Ovary (tissue), 9 donors: ENCODE results near the gene QPCT. TPM values are rescaled to one million over a fixed set of nuclear protein-coding genes. Genes with fewer than 3 reads are reported as not detected.

Source experiments
- DNase-seq, 5 donors: peaks; one replicate each; pipeline ENCODE4 v3.0.0-alpha.2; 2019 to 2020
- H3K27ac ChIP-seq, 2 donors: fragments of 200-600 bp; one replicate each; pipeline versions ENCODE4 v1.5.1 to v1.8.0; 2019 to 2022
- H3K27me3 ChIP-seq: fragments of 200-600 bp; one replicate; pipeline ENCODE4 v1.8.0; 2022
- H3K36me3 ChIP-seq: fragments of 200-600 bp; sonication (generic); one replicate; pipeline ENCODE4 v1.5.1; 2019
- H3K4me1 ChIP-seq: one replicate; pipeline ENCODE4 v1.8.1; 2013; ENCODE audit warnings: mild to moderate bottlenecking, moderate library complexity; ENCODE audit not compliant: insufficient read depth
- H3K4me3 ChIP-seq: fragments of 200-600 bp; sonication (generic); one replicate; pipeline ENCODE4 v1.5.1; 2017
- H3K9me3 ChIP-seq, 2 donors: fragments of 200-600 bp in 1 of 2; sonication (generic) in 1 of 2; one replicate each; pipeline versions ENCODE4 v1.5.1 to v1.8.1; 2013 to 2019; ENCODE audit warnings: mild to moderate bottlenecking in 1 of 2, moderate library complexity in 1 of 2
- CTCF ChIP-seq, 3 donors: fragments of 450-650 bp in 2 of 3; fragments of 200-600 bp in 1 of 3; IDR thresholded peaks; one replicate each; pipeline versions ENCODE4 v1.5.1 to v1.8.0; 2016 to 2022; ENCODE audit warnings: antibody characterized with exemption in 3 of 3, mild to moderate bottlenecking in 1 of 3
- EP300 ChIP-seq: sonication (generic); formaldehyde crosslinking; IDR thresholded peaks from one replicate; pipeline ENCODE4 v1.6.1; 2017; ENCODE audit warnings: antibody characterized with exemption
- POLR2A ChIP-seq: fragments of 450-650 bp; IDR thresholded peaks from one replicate; pipeline ENCODE4 v1.6.1; 2017; ENCODE audit warnings: antibody characterized with exemption, mild to moderate bottlenecking, moderate library complexity
- WGBS, 3 donors: extraction: QIAGEN DNeasy Blood & Tissue Kit in 1 of 3; methylation state at CpG; one replicate each; pipeline versions ENCODE4 v1.1.5 to v1.1.7; 2013 to 2017; 5-methylcytosine and 5-hydroxymethylcytosine counted together
- intact Hi-C, 4 donors: fragments of 100-400 bp; cut with DNase I; formaldehyde crosslinking; loops; one replicate each; pipeline versions ENCODE4 v1.11.0 to v1.15.1; 2022 to 2023
- polyA plus RNA-seq, 2 donors: library from polyadenylated mRNA; stranded (reverse); fragments of 200-250 nt in 1 of 2; fragments of 350-450 nt in 1 of 2; fragmentation: Illumina TruSeq in 1 of 2; extraction: RNeasy Lipid Tissue Mini Kit (QIAGEN cat#74804) in 1 of 2; gene quantifications; one replicate each; pipeline ENCODE4 v1.2.3, GENCODE V29; 2013 to 2014
- total RNA-seq, 7 donors: library from RNA; depleted of rRNA in 2 of 7; stranded (reverse); fragments of >200 nt in 2 of 7; fragmentation: NEBNext Ultra II Directional in 3 of 7; extraction: Animal tissue kit (Norgen Biotek cat#: 25700) in 3 of 7; gene quantifications; one replicate each; pipeline versions ENCODE4 v1.1.0 to v1.2.4, GENCODE V29; 2016 to 2023
- donor health status: DM: no; HTN: no; CAD: no; lungs with moderate emphysema.
- donor health status: DM: no; HTN: no; CAD: no.
- donor health status: Bipolar disorder and iron deficiency.
- donor health status: DM: yes; HTN: yes; CAD: no.
- donor health status: DM: no; HTN: no; CAD: no.
- donor health status: DM: yes; HTN: yes; CAD: no.

QPCT gene
- total and polyA plus RNA-seq, 9 donors: 0.35 to 17.7 (median 1.5) TPM

GRCh38 chr2:37391711-37392110 lies 47.3 kb downstream of the QPCT start:
- Histone ChIP-seq H3K27me3 (no peaks in the 10 kb centered on the region), H3K36me3 (no peaks in the 10 kb centered on the region), H3K4me1 (no peaks in the 10 kb centered on the region), H3K27ac (no peak overlapping the region), H3K9me3 (no peaks in the 10 kb centered on the region), H3K4me3 (no peak overlapping the region)
- WGBS, 3 donors: 95 to 99% (median 97%) methylated on average over 8 of the region's 8 CpGs
- no peak for DNase-seq
- TF ChIP-seq EP300 (no peak), POLR2A (no peak)
- intact Hi-C loops: loop anchor here in 1 of 4 donors (5.0 kb wide), 1 partner anchor 486 kb away; no protein-coding TSS in a partner anchor

- no peaks in the 10 kb centered on the region for H3K9me3 ChIP-seq
- no peaks in the 10 kb centered on the region for H3K4me1 ChIP-seq
- H3K36me3 ChIP-seq: no peaks in the 10 kb centered on the region
- H3K27ac ChIP-seq: no peak overlapping the region
- no peak for TF ChIP-seq POLR2A
- no peak for TF ChIP-seq EP300
- no peak for TF ChIP-seq CTCF (IDR thresholded peaks at IDR 0.05)
- DNase-seq: no peak
- no peak overlapping the region for H3K4me3 ChIP-seq
- no peaks in the 10 kb centered on the region for H3K27me3 ChIP-seq
- intact Hi-C loops: loop anchor here in 1 of 4 donors (5.0 kb wide), 1 partner anchor 485 kb away; no protein-coding TSS in a partner anchor
- 92 to 97% (median 94%) methylated on average over 2 of the region's 2 CpGs for WGBS, 3 donors
These were observed 48.0 kb downstream of the QPCT start for GRCh38 chr2:37392428-37392827.

GRCh38 chr2:37394263-37394662 lies 49.8 kb downstream of the QPCT start:
- no peaks in the 10 kb centered on the region for H3K27me3 ChIP-seq
- intact Hi-C loops: loop anchor here in 1 of 4 donors (5.0 kb wide), 1 partner anchor 483 kb away; no protein-coding TSS in a partner anchor
- no peaks in the 10 kb centered on the region for H3K36me3 ChIP-seq
- TF ChIP-seq EP300: no peak
- WGBS, 3 donors: 92 to 95% (median 93%) methylated on average over 1 of the region's 1 CpG
- no peak overlapping the region for H3K27ac ChIP-seq
- H3K4me1 ChIP-seq: no peaks in the 10 kb centered on the region
- H3K4me3 ChIP-seq: no peak overlapping the region
- H3K9me3 ChIP-seq: no peaks in the 10 kb centered on the region
- no peak for DNase-seq

- Histone ChIP-seq H3K4me3 (no peak overlapping the region), H3K27me3 (no peaks in the 10 kb centered on the region), H3K27ac (no peak overlapping the region), H3K4me1 (no peaks in the 10 kb centered on the region), H3K36me3 (no peaks in the 10 kb centered on the region), H3K9me3 (no peaks in the 10 kb centered on the region)
- WGBS, 3 donors: 83 to 85% (median 85%) methylated on average over 9 of the region's 9 CpGs
- intact Hi-C loops: loop anchor here in 2 of 4 donors (5.0 kb wide), 1 partner anchor 482 kb away; no protein-coding TSS in a partner anchor
- no peak for DNase-seq
- TF ChIP-seq POLR2A (no peak), EP300 (no peak), CTCF (IDR thresholded peaks at IDR 0.05) (no peak)
These were observed 50.5 kb downstream of the QPCT start for GRCh38 chr2:37394796-37395555.

GRCh38 chr2:37396890-37397565 lies 52.6 kb downstream of the QPCT start:
- Histone ChIP-seq H3K36me3 (no peaks in the 10 kb centered on the region), H3K27me3 (no peaks in the 10 kb centered on the region), H3K4me3 (no peak overlapping the region), H3K9me3 (no peaks in the 10 kb centered on the region), H3K4me1 (no peaks in the 10 kb centered on the region), H3K27ac (no peak overlapping the region)
- WGBS, 3 donors: 81 to 94% (median 89%) methylated on average over 1 of the region's 1 CpG
- DNase-seq: no peak
- TF ChIP-seq EP300: no peak
- no peak for TF ChIP-seq POLR2A
- no peak for TF ChIP-seq CTCF (IDR thresholded peaks at IDR 0.05)
- intact Hi-C loops: loop anchor here in 1 of 4 donors (5.0 kb wide), 1 partner anchor 480 kb away; no protein-coding TSS in a partner anchor
